Measurements from ENCODE around the gene OR4E2. TPM values are rescaled to one million over a fixed set of nuclear protein-coding genes. Genes with fewer than 3 reads are reported as not detected.

Gene OR4E2, protein sequence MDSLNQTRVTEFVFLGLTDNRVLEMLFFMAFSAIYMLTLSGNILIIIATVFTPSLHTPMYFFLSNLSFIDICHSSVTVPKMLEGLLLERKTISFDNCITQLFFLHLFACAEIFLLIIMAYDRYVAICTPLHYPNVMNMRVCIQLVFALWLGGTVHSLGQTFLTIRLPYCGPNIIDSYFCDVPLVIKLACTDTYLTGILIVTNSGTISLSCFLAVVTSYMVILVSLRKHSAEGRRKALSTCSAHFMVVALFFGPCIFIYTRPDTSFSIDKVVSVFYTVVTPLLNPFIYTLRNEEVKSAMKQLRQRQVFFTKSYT
- total RNA-seq (not detected), polyA plus RNA-seq (not detected)
- long read RNA-seq, donor 1, result 0 reads
- long read RNA-seq, donor 2, result 0 reads
- long read RNA-seq, donor 3, result 0 reads

DNA sequence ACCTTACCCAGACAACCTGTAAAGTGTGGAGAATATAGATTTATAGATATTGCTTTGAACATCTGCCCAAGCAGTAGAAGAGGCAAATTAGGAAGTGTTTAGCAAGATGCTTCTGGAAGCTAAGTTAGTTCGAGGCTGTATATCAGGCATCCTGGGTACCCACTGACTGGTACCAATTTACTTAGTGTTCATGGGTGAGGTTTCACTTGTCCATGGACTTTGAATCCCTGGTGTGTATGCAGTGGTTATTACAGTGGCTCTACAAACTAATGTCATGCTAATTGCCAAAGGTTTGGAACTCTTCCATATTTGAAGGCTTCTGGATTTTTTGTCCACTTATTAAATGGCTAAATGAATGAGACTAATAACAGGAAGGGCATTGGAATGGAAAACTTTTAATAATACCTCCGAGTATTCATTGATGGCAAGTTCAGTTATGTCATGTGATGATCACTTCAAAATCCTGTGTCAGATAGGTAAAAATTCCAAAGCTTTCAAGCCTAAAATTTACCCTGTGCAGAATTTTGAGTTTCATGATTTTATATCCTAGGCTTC lies at the start of gene OR4E2:
Gene OR4E2, plus strand, starts transcription at position 505 of the 555 bp plus-strand sequence. CDS start 11,248 bp downstream, outside the sequence.
- Histone ChIP-seq H3K4me3 (no peak within 1 kb of the TSS), H3K36me3 (no peaks in the 10 kb centered on the region), H3K4me1 (peaks cover 0 to 11% (median 0%) of the 10 kb centered on the region in 9 donors), H3K27ac (peak within 1 kb of the TSS in 1 of 10 donors; percentile 31), H3K9me3 (peaks cover 0 to 9% (median 0%) of the 10 kb centered on the region in 11 donors), H3K27me3 (no peaks in the 10 kb centered on the region)
- no peak for DNase-seq
- WGBS, 2 donors, result 64 to 69% methylated on average over 2 of the region's 2 CpGs
- ATAC-seq, result no peak
- intact Hi-C loops (cut with DNase I), result no loop called here
- TF ChIP-seq CTCF (IDR thresholded peaks at IDR 0.05), result no peak

DNA sequence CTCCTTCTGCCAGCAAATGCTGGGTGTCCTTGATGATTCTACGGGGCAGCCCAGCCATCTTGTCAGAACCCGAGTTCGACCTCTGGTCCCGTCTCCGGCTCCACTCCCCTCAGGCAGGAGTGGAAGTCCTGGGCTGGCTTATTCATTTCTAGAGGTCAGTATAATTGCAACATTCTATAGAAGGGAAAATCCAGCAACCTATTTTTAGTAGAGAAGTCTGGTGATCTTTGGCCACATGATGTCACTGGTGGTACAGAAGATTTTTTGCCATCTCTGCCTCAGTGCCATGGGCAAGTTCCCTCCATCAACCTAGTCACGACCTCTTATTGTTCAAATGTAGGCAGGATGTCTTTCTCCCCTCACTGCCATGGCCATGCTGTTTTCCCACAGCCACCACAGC lies 41.3 kb upstream of the OR4E2 start:
- ATAC-seq, result no peak
- Histone ChIP-seq H3K4me3 (no peak overlapping the region), H3K27ac (no peak overlapping the region), H3K4me1 (no peaks in the 10 kb centered on the region), H3K36me3 (no peaks in the 10 kb centered on the region), H3K9me3 (no peaks in the 10 kb centered on the region), H3K27me3 (peaks cover 0 to 3% (median 0%) of the 10 kb centered on the region in 7 donors)
- WGBS, 2 donors, result 75 to 77% methylated on average over 6 of the region's 6 CpGs
- intact Hi-C loops (cut with DNase I), result no loop called here
- no peak for DNase-seq
- no peak for TF ChIP-seq CTCF (IDR thresholded peaks at IDR 0.05)

DNA sequence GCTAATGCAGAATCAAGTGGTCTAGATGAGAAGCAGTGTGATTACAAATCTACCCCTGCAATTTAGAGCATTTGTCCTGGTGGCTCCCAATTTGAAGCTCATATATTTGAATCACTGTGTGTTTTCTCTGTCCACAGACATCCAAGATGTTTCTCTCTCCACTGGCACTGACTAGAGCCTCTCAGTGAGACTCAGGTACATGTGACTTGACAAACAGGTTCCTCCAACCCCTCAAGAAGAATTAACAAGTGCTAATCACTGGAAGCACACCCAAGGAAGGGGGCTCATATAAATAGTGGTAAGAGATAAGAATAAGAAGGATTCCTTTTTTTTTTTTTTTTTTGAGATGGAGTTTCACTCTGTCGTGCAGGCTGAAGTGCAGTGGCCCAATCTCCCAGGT lies 39.4 kb upstream of the OR4E2 start:
- TF ChIP-seq CTCF (IDR thresholded peaks at IDR 0.05), result no peak
- Histone ChIP-seq H3K27me3 (peaks cover 0 to 3% (median 0%) of the 10 kb centered on the region in 7 donors), H3K27ac (no peak overlapping the region), H3K9me3 (no peaks in the 10 kb centered on the region), H3K36me3 (no peaks in the 10 kb centered on the region), H3K4me3 (no peak overlapping the region), H3K4me1 (no peaks in the 10 kb centered on the region)
- WGBS, 2 donors, result 13 to 36% methylated on average over 1 of the region's 1 CpG
- no peak for DNase-seq
- ATAC-seq, result no peak
- intact Hi-C loops (cut with DNase I), result no loop called here

DNA sequence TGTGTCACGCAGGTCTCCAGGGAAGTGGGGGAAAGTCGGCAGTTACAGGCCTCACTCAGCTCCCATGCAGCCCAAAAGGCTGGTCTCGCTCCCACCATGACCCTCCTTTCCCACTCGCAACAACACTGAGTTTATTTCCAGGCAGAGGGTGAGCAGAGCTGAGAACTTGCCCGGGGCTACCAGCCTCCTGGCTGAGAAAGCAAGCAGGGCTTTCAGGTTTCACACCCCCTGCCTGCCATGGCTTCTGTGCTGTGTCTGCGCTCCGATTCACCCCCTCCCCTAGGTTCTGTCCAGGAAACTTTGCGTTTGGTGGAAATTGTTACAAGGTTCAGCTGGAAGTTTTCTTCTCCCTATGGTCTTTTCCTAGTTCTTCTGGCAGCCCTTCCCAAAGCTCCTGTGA lies 36.0 kb upstream of the OR4E2 start:
- H3K36me3 ChIP-seq, result no peaks in the 10 kb centered on the region
- peaks cover 0 to 6% (median 0%) of the 10 kb centered on the region in 11 donors for H3K9me3 ChIP-seq
- H3K27me3 ChIP-seq, result peaks cover 0 to 7% (median 0%) of the 10 kb centered on the region in 7 donors
- TF ChIP-seq CTCF (IDR thresholded peaks at IDR 0.05), result no peak
- 63 to 65% methylated on average over 8 of the region's 8 CpGs for WGBS, 2 donors
- H3K27ac ChIP-seq, result no peak overlapping the region
- H3K4me3 ChIP-seq, result no peak overlapping the region
- ATAC-seq (no peak), DNase-seq (no peak)
- intact Hi-C loops (cut with DNase I), result no loop called here
- H3K4me1 ChIP-seq, result no peaks in the 10 kb centered on the region
